CD4-positive, alpha-beta T cell treated with Interleukin-6 for 4 hours (primary cell): Measurements from ENCODE around the gene GIMD1.
A peak's percentile ranks its signal among the peaks of the same experiment; 100 is the strongest.
"Not testable (repeated sequence)": the region's sequence is repeated elsewhere in the genome, so short reads cannot be mapped to it uniquely, and the experiment has no call there.

Experiments
- DNase-seq: peaks from one replicate; pipeline ENCODE4 v3.0.0-alpha.2; 2020; ENCODE audit warnings: mixed read lengths

Gene GIMD1

DNA sequence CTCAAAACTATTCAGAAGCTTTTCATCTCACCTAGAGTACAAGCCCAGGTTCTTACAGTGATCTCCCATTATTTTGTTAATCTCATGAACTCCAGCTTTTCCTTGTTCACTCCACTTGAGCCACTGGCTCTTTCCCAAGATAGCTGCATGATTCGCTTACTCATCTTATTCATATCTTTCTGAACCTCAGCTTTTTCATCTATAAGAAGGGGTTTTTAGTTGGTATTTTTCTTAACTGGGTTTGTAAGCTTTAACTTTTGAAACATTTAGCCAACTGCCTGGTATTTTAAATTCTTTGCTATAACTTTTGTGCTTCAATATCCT, 24.0 kb downstream of the GIMD1 start:
- no peak for DNase-seq

DNA sequence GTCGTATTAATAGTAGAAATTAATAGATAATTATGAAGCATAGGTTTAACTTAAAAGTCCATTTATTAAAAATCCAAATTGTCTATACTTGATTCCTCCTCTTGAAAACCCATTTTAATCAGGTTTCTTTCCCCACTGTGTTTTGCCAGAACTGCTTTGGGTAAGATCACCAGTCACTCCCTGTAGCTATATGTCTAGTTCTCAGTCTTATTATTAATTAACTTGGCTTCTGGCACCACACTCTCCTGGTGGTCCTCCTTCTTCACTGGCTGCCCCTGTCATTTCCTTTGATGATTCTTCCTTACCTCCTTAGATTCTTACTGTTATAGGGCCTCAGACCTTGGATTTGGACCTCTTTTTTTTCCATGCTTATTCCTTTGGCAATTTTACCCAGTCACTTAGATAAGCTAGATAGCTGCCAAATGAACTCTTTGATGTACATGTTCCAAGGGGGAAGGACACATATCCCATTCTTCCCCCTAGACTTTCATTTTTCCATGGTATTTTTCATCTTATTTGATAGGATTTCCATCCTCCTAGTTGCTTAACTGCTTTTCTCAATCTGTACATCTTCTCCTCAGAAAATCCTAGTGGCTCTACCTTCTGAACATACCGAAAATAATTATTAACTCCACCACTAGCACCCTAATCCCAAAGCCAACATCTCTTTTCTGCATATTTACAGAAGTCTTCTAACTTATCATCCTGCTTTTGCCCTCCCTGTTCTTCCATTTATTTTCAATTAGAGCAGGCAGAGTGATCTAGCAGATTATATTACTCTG, 24.5 kb downstream of the GIMD1 start:
- no peak for DNase-seq

DNA sequence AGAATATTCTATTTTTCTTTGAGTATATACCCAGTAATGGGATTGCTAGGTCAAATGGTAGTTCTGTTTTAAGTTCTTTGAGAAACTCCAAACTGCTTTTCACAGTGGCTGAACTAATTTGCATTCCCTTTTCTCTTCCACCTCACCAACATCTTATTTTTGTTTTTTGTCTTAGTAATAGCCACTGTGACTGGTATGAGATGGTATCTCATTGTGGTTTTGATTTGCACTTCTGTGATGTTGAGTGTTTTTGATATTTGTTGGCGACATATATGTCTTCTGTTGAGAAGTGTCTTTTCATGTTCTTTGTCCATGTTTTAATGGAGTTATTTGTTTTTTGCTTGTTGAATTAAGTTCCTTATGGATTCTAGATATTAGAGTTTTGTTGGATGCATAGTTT, 27.8 kb downstream of the GIMD1 start:
- DNase-seq, result no peak

DNA sequence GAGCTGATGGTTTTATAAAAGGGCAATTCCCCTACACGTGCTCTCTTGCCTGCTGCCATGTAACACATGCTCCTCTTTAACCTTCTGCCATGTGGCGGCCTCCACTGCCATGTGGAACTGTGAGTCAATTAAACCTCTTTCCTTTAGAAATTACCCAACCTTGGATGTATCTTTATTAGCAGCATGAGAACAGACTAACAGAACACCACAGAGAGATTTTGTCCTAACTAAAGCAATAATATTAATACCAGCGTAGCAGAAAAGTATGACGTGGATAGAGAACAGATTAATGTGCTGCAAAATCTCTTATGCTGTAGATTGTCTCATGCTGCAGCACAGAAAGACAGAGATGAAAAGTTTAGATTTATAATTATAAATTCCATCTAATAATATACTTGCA, 29.1 kb downstream of the GIMD1 start:
- DNase-seq, result no peak

DNA sequence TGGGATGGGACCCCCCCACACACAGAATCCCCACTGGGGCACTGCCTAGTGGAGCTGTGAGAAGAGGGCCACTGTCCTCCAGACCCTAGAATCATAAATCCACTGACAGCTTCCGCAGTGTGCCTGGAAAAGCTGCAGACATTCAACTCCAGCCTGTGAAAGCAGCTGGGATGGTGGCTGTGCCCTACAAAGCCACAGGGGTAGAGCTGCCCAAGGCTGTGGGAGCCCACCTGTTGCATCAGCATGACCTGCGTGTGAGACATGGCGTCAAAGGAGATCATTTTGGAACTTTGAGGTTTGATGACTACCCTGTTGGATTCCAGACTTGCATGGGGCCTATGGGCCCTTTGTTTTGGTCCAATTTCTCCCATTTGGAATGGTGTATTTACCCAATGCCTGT, 29.9 kb downstream of the GIMD1 start:
- no peak for DNase-seq

DNA sequence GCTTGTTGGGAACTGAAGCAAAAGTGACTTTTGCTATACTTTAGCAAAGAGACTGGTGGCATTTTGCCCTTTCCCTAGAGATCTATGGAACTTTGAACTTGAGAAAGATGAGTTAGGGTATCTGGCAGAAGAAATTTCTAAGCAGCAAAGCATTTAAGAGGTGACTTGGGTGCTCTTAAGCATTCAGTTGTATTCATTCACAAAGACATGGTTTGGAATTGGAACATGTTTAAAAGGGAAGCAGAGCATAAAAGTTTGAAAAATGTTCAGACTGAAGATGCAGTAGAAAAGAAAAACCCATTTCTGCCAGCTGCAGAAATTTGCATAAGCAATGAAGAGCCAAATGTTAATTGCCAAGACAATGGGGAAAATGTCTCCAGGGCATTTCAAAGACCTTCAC, 30.7 kb downstream of the GIMD1 start:
- DNase-seq, result no peak

DNA sequence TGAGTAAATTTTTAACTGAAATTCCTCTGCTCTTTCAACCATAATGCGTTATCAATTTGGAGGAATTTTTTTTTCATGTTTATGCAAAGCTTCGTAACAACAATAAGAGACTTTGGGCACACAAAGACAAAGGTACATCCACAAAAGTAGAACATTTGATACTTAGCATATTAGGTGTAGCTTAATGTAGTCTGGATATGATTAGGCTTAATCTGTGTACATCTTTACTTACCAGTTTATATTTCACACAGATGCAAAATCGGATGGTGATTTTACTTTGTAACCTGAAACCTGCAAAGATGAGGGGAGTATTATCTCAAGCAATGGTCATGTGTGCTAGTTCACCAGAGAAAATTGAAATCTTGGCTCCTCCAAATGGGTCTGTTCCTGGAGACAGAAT, 32.0 kb downstream of the GIMD1 start:
- DNase-seq, result no peak

DNA sequence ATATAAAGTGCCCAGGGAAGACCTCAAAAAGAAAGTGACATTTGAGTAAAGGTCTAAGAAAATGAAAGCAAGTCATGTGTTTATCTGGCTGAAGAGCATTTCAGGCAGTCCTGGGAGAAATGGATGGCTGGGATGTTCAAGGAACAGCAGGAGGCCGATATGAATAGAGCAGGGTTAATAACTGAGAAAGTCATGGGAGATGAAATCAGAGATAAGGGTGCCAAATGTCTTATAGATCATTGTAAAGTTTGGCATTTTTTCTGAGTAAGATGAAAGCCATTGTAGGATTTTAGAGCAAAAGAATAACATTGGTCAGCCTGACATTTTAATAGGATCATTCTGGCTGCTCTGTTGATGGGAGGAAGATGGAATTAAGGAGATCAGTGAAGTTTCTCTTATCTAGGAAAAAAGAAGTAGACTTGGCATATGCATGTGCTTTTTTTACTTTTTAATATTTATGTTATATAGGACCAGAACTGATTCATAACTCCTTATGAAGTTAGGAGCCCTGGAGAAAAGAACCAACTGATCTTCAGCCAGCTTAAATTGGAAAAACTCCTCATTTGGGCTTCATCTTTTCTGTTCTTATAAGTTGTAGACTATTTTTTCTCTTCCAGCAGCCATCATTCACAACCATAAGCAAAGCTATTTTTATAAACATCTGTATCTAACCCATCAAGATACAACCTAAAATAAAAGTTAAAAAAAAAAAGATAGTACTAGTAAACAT, 33.7 kb downstream of the GIMD1 start:
- DNase-seq, result no peak

DNA sequence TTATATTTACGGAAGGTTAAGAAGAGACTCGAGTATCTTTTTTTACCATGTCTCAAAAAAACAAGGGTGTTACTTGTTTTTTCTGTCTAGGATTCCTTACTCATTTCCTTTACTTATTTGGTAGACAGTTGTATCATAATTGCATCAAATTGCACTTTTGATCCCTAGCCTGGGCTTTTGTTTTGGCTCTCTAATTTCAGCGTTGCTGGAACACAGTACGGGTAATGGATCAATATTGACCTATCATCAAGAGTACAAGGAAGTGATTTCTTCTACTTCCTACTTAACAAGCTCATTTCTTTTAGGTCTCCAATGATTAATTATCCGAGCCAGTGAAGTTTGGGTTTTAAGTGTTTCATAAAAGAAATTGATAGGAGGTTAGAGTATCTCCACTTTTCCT, 35.4 kb downstream of the GIMD1 start:
- no peak for DNase-seq

DNA sequence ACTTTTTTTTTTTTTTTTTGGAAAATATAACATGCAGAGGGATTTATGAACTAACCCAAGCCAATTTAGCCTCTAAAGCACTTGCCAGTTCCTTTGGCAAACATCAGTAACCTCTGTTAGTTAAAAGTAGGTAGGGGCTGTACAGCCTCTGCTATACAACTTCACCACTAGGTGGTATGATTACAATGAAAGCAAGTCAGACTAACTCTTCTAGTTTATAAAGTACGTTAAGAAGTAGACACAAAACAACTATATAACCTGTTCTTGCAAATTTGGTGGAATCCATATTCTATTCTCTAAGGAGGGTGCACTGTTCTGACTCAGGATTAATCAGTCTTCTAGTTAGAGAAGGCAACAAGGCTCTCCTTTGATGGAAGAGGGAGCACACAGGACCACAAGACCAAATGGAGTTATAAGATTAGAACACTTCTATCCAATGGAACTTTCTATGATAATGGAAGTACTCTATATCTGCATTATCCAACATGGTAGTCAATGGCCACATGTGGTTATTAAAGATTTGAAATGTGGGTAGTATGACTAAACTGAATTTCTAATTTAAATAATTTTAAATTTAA, 39.4 kb downstream of the GIMD1 start:
- DNase-seq, result no peak

DNA sequence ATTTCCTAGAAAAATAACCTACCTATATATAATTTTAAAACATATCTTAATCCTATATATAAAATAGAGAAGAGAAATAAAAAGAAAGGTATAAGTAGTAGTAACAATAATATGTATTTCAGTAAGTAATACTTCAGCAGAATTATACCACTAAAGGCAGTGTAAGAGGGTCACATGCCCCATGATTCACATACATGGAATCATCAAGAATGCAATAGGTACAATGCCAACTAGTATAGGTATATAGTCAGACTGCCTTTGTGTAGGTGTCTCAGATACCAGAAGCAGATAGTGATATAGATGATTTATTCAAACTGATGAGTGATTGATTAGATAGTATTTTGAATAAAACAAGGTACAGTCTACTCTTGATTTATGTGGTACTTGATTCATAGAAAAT, 42.8 kb downstream of the GIMD1 start:
- DNase-seq, result no peak

DNA sequence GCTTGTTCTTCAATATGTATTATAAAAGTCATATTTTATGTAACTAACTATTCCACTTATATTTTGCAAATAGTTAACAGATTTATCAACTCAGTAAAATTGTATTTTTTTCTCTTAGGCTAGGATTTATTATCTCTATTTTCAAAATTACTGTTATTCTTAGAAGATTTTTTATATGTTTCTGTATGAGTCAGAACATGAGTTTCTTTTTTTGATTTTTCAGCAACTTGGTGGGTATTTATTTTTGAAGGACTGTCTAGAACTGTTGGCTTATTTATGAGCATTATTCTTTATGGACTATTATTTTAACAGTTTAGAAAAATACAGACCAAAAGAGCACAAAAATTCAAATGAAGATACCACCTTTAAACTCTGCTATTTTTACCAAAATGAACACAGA, 45.5 kb downstream of the GIMD1 start:
- DNase-seq, result no peak

DNA sequence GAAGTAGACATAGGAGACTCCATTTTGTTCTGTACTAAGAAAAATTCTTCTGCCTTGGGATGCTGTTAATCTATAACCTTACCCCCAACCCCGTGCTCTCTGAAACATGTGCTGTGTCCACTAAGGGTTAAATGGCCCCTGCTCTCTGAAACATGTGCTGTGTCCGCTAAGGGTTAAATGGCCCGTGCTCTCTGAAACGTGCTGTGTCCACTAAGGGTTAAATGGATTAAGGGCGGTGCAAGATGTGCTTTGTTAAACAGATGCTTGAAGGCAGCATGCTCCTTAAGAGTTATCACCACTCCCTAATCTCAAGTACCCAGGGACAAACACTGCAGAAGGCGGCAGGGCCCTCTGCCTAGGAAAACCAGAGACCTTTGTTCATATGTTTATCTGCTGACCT, 46.8 kb downstream of the GIMD1 start:
- not testable (repeated sequence) for DNase-seq

DNA sequence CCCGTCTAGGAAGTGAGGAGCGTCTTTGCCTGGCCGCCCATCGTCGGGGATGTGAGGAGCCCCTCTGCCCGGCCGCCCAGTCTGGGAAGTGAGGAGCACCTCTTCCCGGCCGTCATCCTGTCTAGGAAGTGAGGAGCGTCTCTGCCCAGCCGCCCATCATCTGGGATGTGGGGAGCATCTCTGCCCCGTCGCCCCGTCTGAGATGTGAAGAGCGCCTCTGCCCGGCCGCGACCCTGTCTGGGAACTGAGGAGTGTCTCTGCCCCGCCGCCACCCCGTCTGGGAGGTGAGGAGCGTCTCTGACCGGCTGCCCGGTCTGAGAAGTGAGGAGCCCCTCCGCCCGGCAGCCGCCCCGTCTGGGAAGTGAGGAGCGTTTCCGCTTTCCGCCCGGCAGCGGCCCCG, 47.4 kb downstream of the GIMD1 start:
- not testable (repeated sequence) for DNase-seq

DNA sequence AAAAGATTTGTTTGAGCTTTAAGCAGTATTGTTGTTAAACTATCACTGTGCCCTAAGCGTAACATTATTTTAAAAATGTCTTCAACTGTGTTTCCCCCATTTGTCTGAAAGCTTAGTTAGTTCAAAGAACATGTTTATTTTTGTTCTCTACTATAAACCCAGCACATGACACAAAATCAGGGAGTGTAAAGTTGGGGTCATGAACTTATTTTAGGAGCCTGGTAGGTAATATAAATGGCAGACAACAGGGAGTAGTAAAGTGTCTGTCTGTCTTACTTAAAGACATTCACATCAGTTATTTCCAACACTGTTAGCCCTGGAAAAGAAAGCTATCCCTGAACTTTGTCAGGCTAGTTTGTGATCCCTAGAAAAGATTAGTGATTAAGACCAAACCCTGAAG, 48.3 kb downstream of the GIMD1 start:
- DNase-seq, result no peak

DNA sequence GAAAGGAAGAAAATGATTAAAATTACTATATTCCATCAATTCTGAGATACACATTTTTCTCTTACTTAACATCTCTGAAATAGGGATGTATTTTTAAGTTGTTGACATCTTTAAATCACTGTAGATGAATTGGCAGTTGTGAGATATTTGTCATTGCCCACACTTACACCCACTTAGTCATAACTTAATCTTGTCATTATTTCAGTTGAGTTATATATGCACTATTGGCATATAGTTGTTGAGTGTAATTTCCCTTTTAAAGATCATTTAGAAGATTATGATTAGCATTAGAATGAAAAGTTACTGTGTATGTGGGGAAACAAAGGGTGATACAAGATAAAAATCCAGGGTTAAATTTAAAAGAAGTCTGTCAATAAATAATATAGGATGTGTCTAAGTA, 50.1 kb downstream of the GIMD1 start:
- no peak for DNase-seq

DNA sequence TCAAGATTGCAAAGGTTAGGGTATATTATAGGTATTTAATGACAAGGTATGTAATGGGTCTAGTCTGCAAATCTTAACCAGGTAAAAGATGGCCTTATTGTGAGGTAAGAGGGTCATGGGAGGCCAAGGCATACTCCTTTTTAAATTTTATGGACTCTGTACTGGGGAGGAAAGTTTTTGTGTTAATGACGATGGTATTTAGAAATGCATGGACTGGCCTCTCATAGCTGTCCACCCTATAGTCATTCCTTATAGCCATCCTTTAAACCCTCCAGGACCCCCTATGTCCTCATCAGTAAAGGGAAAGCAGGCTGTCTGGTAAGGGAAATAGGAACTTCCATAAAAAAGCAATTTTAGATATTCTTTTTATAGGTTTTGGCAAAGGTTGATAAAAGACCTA, 50.8 kb downstream of the GIMD1 start:
- DNase-seq, result no peak

DNA sequence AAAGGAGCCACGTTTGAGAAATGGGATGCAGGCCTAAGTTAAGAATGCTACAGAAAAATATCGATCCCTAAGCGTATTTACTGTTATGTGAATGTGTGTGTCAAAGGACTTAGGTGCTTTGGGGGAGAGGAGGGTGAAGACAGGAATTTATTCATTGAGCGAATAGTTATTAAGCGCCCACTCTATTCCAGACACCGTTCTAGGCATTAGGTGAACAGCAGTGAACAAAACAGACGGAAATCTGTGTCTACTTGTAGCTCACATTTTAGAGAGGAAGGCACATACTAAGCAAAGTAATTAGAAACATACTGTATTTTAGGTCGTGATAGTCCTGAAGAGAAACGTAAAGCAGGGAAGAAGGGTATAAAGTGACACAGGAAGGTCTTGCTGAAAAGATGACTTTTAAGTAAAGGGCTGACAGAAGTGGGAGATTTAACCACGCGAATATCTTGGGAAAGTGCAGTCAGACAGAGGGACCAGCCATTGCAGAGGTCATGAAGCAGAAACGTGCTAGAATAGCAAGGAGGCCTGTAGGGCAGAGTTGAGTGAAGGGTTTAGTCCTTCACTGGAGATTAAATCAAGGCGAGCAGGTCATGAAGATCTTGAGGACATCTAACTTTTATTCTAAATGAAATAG, 51.7 kb downstream of the GIMD1 start:
- DNase-seq, result no peak

DNA sequence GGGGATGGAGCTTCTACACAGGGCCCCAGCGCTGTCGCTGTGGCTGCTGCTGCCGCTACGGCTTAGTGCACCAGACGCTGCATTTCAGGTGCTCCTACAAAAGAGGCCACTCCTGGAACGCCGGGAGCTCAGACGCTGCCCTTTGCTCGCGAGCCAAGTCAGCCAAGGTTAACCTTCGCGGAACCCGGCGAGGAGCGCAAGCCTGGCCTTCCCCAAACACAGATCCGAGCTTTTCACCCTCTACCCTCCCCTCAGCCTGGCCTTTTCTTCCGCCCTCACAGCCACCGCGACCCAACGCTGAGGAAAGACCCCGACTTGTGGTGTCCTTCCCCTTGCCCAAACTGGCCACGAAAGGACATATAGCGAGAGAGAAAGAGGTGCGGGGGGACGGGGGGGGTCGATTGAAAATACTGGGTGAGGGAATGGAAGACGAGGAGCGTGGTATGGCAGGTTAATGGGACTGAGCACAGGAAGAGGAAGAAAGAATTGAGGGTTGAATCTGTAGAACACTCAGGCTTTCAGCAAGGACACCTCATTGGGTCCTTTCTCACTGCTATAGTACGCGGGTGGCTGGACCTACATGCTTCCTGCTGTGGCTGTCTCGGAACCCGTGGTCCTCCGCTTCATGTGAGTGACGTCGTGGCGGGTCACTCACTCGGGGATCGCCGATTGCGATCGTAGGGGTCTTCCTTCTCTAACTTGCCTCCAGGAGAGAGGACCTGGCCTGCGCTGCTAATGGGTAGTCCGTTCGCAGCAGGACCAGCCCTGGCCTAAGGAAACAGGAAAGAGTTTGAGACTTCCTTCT, 52.4 kb downstream of the GIMD1 start, which contains the start of the genes AIMP1 and TBCK:
TSS of gene AIMP1 (plus strand) at position 583 of the 805 bp plus-strand sequence. CDS start 8,460 bp downstream, outside the sequence.
TSS of gene TBCK (minus strand) at position 242 of the 805 bp plus-strand sequence. CDS start 7,249 bp downstream, outside the sequence.
- DNase-seq, result peak; percentile 85

DNA sequence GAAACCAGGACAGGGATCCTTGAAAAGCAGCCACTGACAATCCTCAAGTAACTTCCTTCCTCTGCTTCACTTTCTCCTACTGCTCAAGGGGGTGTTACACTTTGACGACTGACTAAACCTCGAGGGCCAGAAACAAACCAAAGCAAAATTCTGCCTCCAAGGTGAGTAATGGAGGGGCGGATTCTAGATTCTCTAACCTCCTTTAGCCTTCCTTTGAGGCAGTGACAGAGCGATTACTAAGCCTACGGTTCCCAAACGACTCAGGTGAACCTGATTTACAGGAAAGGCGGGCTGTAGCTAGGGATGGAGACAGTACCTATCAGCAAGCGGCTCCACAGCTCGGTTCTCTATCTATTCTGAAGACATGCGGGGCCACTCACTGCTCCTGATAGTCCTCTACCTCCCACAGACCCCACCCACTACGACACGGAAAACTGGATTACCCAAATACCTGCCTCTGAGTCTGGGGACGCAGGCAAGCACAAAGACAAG, 53.1 kb downstream of the GIMD1 start:
- DNase-seq, result peak; percentile 40

DNA sequence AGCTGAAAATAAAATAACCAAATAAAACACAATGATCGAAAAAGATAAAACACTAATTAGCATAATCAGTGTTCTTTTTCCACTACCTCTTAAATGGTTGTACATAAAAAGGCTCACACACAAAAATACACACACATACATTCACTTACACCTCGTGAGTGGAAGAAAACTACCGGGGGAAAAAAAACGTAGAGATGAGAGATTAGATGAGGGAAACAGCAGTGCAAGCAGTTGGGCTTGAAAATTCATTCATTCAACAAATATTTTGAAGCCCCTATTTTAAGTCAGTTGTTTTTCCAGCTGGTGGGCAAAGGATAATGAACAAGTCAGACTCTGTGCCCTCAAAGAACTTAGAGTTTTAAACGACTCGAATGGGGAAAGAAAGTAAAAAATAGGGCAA, 53.6 kb downstream of the GIMD1 start:
- no peak for DNase-seq

DNA sequence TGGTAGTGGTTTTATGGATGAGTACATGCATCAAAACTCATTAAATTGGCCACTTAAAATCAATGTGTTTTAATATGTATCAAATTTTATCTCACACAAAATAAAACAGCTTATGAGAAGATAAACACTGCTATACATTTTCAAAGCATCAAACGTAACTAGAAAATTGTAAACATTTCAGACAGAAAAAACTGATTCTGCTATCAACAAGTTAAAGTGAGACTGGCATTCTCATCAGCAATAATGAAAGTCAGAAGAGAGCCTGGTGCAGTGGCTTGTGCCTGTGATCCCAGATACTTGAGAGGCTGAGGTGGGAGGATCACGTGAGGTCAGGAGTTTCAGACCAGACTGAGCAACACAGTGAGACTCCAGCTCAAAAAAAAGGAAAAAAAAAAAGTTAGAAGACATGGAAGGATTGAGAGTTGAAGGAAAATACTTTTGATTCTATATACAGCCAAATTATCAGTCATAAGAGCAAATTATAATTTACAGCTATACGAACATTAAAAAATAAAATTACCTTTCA, 55.5 kb downstream of the GIMD1 start:
- DNase-seq, result no peak
